Measurements from ENCODE around the gene H1-8. TPM values are rescaled to one million over a fixed set of nuclear protein-coding genes. Genes with fewer than 3 reads are reported as not detected.

The H1-8 gene
- total and polyA plus RNA-seq, 11 donors = not detected

DNA sequence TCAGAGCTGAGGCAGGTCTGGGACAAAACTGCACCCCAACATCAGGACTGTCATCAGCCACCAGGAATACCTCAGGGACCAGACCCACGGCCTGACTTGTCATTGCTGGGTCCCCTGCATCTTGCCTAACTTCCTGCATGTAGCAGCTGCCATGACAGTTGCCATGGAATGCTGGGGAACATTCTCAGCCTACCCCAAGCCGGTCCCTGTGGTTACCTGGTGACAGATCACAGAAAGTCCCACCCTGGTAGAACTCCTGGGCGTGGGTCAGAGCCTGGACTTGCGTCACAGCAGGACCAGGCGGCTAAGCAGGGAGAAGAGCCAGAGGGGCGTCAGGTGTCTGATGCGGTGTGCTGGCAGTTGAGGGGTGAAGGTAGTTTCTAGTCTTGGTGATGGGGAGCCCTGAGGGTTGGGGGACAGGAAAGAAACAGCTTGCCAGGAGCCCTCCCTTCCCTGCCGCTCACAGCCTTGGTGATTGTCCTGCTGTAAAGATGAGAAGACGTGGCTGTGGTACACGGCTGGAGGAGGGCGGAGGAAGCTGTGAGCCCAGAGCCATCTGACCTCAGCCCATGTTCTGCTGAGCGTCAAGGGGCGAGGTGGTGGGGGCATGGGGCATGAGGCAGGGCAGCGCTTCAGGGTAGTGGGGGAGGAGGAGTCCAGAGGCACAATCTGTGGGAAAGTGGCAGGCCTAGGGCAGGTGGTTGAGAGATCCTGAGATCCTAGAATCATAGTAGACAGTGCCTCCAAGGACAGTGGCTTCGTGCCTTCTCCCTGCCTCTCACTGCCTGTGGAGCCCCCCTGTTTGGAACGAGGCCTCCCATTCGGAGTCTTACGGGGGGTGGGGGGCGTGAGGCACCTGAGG is 5.4 kb downstream of the H1-8 start:
- Histone ChIP-seq H3K27ac (no peak overlapping the region), H3K9me3 (no peaks in the 10 kb centered on the region), H3K4me1 (peaks cover 0 to 14% (median 5%) of the 10 kb centered on the region in 12 donors), H3K36me3 (no peaks in the 10 kb centered on the region), H3K4me3 (no peak overlapping the region), H3K27me3 (no peaks in the 10 kb centered on the region)
- 91 to 94% (median 93%) methylated on average over 18 to 19 of the region's 19 CpGs for whole genome bisulfite sequencing, 4 donors
- no peak for DNase-seq
- ATAC-seq = no peak
- no peak for TF ChIP-seq POLR2A (IDR thresholded peaks at IDR 0.05)
- TF ChIP-seq CTCF (IDR thresholded peaks at IDR 0.05) = no peak
- intact Hi-C loops (cut with DNase I) = no loop called here

DNA sequence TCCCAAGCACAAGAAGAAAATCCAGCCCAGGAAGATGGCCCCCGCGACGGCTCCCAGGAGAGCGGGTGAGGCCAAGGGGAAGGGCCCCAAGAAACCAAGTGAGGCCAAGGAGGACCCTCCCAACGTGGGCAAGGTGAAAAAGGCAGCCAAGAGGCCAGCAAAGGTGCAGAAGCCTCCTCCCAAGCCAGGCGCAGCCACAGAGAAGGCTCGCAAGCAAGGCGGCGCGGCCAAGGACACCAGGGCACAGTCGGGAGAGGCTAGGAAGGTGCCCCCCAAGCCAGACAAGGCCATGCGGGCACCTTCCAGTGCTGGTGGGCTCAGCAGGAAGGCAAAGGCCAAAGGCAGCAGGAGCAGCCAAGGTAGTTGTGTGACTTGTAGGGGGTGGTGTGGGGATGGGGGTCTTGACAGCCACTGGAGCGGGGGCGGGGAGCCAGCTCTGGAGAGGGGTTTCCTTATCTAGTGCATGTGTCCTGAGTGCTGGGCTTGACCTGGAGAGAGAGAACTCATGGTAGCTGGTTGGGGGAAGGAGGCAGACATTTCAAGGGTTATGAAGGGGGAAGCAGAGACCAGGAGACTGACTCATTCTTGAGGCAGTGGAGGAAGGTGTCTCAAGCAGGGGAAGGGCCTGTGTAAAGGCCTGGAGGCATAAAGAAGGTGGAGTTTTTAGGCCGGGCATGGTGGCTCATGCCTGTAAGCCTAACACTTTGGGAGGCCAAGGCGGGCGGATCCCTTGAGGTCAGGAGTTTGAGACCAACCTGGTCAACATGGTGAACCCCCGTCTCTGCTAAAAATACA is 6.2 kb downstream of the H1-8 start:
- Histone ChIP-seq H3K36me3 (no peaks in the 10 kb centered on the region), H3K4me1 (peaks cover 2 to 22% (median 14%) of the 10 kb centered on the region in 12 donors), H3K27ac (no peak overlapping the region), H3K9me3 (no peaks in the 10 kb centered on the region), H3K27me3 (no peaks in the 10 kb centered on the region), H3K4me3 (no peak overlapping the region)
- TF ChIP-seq POLR2A (IDR thresholded peaks at IDR 0.05) = no peak
- no peak for TF ChIP-seq CTCF (IDR thresholded peaks at IDR 0.05)
- 92 to 94% (median 93%) methylated on average over 17 to 18 of the region's 18 CpGs for WGBS, 4 donors
- DNase-seq (peak in 1 of 5 donors; percentile 28), ATAC-seq (no peak)
- intact Hi-C loops (cut with DNase I) = no loop called here

- peaks cover 3 to 28% (median 20%) of the 10 kb centered on the region in 12 donors for H3K4me1 ChIP-seq
- no peak overlapping the region for H3K27ac ChIP-seq
- no peaks in the 10 kb centered on the region for H3K27me3 ChIP-seq
- ATAC-seq (no peak), DNase-seq (no peak)
- intact Hi-C loops (cut with DNase I) = loop anchor here in 6 of 10 donors (5.0 to 10.0 kb wide), 3 partner anchors 43 to 48 kb away; no protein-coding TSS in a partner anchor
- no peaks in the 10 kb centered on the region for H3K9me3 ChIP-seq
- TF ChIP-seq CTCF (IDR thresholded peaks at IDR 0.05) (no peak), POLR2A (IDR thresholded peaks at IDR 0.05) (no peak)
- 74 to 96% (median 86%) methylated on average over 3 of the region's 3 CpGs for WGBS, 4 donors
- H3K36me3 ChIP-seq = peaks cover 0 to 4% (median 0%) of the 10 kb centered on the region in 9 donors
- H3K4me3 ChIP-seq = no peak overlapping the region
Observed at GRCh38 chr3:129549805-129550204, 6.8 kb downstream of the H1-8 start.

Measured in heart left ventricle (tissue), 16 donors.